MCF 10A (cell line): ENCODE measurements around the gene SELENOW. TPM values are rescaled to one million over a fixed set of nuclear protein-coding genes. Genes with fewer than 3 reads are reported as not detected.

Experiments
- BruUV-seq: library from RNA; stranded (reverse); fragments of 400-500 nt; replicated peaks from 2 replicates; lab custom pipeline; 2021; lab: Mats Ljungman, UMichigan
- CTCF ChIA-PET: fragments of 300-600 bp; sonication (Branson Sonifier 250); formaldehyde crosslinking; extraction: SDS; loops from one replicate; lab custom pipeline; 2021; ENCODE audit warnings: antibody characterized with exemption, inconsistent platforms; lab: Yijun Ruan, JAX
- POLR2A ChIA-PET: fragments of 300-600, 350-650 bp; sonication (Branson Sonifier 250); formaldehyde crosslinking; extraction: SDS; loops from one replicate; lab custom pipeline; 2020; ENCODE audit warnings: antibody characterized with exemption, inconsistent platforms; lab: Yijun Ruan, JAX
- DNase-seq: peaks from one replicate; pipeline ENCODE4 v3.0.0-alpha.2; 2018; ENCODE audit not compliant: unreplicated experiment
- H3K27ac Mint-ChIP-seq: one replicate; pipeline ENCODE4 v1.8.0; 2022; ENCODE audit warnings: mild to moderate bottlenecking, low read depth, mixed read lengths; ENCODE audit not compliant: unreplicated experiment
- H3K27me3 Mint-ChIP-seq: one replicate; pipeline ENCODE4 v1.8.0; 2022; ENCODE audit warnings: mixed read lengths; ENCODE audit not compliant: insufficient read depth, unreplicated experiment
- H3K36me3 Mint-ChIP-seq: one replicate; pipeline ENCODE4 v1.8.0; 2022; ENCODE audit warnings: mild to moderate bottlenecking, moderate library complexity, mixed read lengths; ENCODE audit not compliant: insufficient read depth, unreplicated experiment
- H3K4me1 Mint-ChIP-seq: one replicate; pipeline ENCODE4 v1.8.0; 2022; ENCODE audit warnings: mixed read lengths; ENCODE audit not compliant: insufficient read depth, unreplicated experiment
- H3K4me3 Mint-ChIP-seq: one replicate; pipeline ENCODE4 v1.8.0; 2022; ENCODE audit warnings: mild to moderate bottlenecking, moderate library complexity, mixed read lengths; ENCODE audit not compliant: unreplicated experiment
- H3K9me3 Mint-ChIP-seq: one replicate; pipeline ENCODE4 v1.8.0; 2022; ENCODE audit warnings: mixed read lengths; ENCODE audit not compliant: unreplicated experiment
- intact Hi-C: fragments of 100-400 bp; cut with micrococcal nuclease; formaldehyde crosslinking; loops from 2 replicates; pipeline ENCODE4 v1.14.1; 2022
- total RNA-seq: library from RNA; stranded (reverse); gene quantifications from 2 replicates; pipeline ENCODE4 v1.2.3, GENCODE V29; 2022
- TF ChIP-seq, protein P1 (sequence below): fragments of 200-600 bp; IDR thresholded peaks from one replicate; pipeline ENCODE4 v1.8.0; 2022; ENCODE audit warnings: antibody characterized with exemption, mild to moderate bottlenecking; ENCODE audit not compliant: unreplicated experiment

SELENOW gene
- total RNA-seq, 1 experiment from 2014 or later: 115 TPM

DNA sequence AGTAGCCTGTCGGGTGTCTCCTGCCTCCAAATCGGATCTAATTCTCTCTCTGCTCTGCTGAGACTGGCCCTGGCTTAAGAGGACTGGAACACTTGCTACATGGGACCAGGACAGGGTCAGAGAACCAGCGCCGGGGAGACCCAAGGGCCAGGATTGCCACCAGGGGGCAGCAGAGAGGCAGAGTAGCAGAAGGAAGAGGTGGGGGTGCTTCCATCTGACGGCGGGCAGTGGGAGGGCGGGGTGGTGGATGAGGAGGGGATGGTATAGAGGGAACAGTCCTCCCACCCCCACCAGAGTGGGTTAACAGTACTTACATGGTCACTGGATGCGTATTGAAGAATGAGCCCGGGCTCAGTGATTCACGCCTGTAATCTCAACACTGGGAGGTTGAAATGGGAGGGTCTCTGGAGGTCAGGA, 11.9 kb downstream of the SELENOW start:
- no peak overlapping the region for H3K4me3 Mint-ChIP-seq
- BruUV-seq: no TSS peak
- peak; percentile 82 for DNase-seq
- ChIA-PET POLR2A (interaction anchor here (0.7 to 1.1 kb wide), 2 partner anchors 78 to 442 kb away, joined by 3 to 4 read pairs; partner anchors contain the start of gene DHX34), CTCF (interaction anchor here (0.6 to 1.5 kb wide), 29 partner anchors 9 to 757 kb away, joined by 3 to 14 read pairs (median 3); partner anchors contain the start of genes SELENOW, SYNGR4 and TMEM143)
- TF ChIP-seq, protein P1, sequence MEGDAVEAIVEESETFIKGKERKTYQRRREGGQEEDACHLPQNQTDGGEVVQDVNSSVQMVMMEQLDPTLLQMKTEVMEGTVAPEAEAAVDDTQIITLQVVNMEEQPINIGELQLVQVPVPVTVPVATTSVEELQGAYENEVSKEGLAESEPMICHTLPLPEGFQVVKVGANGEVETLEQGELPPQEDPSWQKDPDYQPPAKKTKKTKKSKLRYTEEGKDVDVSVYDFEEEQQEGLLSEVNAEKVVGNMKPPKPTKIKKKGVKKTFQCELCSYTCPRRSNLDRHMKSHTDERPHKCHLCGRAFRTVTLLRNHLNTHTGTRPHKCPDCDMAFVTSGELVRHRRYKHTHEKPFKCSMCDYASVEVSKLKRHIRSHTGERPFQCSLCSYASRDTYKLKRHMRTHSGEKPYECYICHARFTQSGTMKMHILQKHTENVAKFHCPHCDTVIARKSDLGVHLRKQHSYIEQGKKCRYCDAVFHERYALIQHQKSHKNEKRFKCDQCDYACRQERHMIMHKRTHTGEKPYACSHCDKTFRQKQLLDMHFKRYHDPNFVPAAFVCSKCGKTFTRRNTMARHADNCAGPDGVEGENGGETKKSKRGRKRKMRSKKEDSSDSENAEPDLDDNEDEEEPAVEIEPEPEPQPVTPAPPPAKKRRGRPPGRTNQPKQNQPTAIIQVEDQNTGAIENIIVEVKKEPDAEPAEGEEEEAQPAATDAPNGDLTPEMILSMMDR: peak; percentile 84
- intact Hi-C loops: loop anchor here (1.0 kb wide), 1 partner anchor 73 kb away; no protein-coding TSS in a partner anchor
- H3K27ac Mint-ChIP-seq: no peak overlapping the region
- no peaks in the 10 kb centered on the region for H3K9me3 Mint-ChIP-seq
- peaks cover 4% of the 10 kb centered on the region for H3K36me3 Mint-ChIP-seq
- H3K4me1 Mint-ChIP-seq: peaks cover 9% of the 10 kb centered on the region
- no peaks in the 10 kb centered on the region for H3K27me3 Mint-ChIP-seq

- H3K4me3 Mint-ChIP-seq: no peak overlapping the region
- H3K4me1 Mint-ChIP-seq: peaks cover 9% of the 10 kb centered on the region
- CTCF ChIA-PET: interaction anchor here (0.6 to 1.9 kb wide), 5 partner anchors 8 to 71 kb away, joined by 3 to 9 read pairs (median 6); no protein-coding TSS in a partner anchor
Measured at GRCh38 chr19:47792616-47793015, 14.1 kb downstream of the SELENOW start.

GRCh38 chr19:47794526-47794925, 16.0 kb downstream of the SELENOW start:
- ChIA-PET POLR2A (no interaction called here), CTCF (interaction anchor here (0.7 to 1.1 kb wide), 2 partner anchors 69 to 626 kb away, joined by 4 to 5 read pairs; no protein-coding TSS in a partner anchor)
- no TSS peak for BruUV-seq
- no peaks in the 10 kb centered on the region for H3K36me3 Mint-ChIP-seq
- peaks cover 9% of the 10 kb centered on the region for H3K4me1 Mint-ChIP-seq
- DNase-seq: no peak
- TF ChIP-seq, protein P1: no peak
- no peaks in the 10 kb centered on the region for H3K27me3 Mint-ChIP-seq
- intact Hi-C loops: no loop called here
- no peaks in the 10 kb centered on the region for H3K9me3 Mint-ChIP-seq
- no peak overlapping the region for H3K27ac Mint-ChIP-seq
- H3K4me3 Mint-ChIP-seq: no peak overlapping the region

More at GRCh38 chr19:47792616-47793015, 14.1 kb downstream of the SELENOW start:
- POLR2A ChIA-PET: interaction anchor here (0.6 kb wide), 1 partner anchor 27 kb away, joined by 4 read pairs; no protein-coding TSS in a partner anchor
- DNase-seq: no peak
- intact Hi-C loops: no loop called here
- H3K9me3 Mint-ChIP-seq: no peaks in the 10 kb centered on the region
- BruUV-seq: no TSS peak
- H3K36me3 Mint-ChIP-seq: no peaks in the 10 kb centered on the region
- TF ChIP-seq, protein P1: no peak
- H3K27me3 Mint-ChIP-seq: no peaks in the 10 kb centered on the region
- no peak overlapping the region for H3K27ac Mint-ChIP-seq

DNA sequence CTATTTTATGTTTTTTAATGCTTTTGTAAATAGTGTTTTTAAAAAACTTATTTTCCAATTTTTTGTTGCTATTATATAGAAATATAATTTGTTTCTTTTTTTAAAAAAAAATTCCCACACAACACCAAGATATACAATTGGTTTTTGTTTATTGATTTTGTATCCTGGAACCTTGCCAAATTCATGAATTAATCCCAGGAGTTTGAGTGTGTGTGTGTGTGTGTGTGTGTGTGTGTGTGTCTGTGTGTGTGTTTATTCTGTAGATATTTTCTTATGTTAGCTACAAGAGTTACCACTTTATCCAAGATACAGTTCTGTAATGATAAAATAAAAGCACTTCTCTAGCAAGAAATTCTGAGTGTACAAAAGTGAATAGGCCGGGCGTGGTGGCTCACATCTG, 18.3 kb downstream of the SELENOW start:
- H3K9me3 Mint-ChIP-seq: no peaks in the 10 kb centered on the region
- H3K27me3 Mint-ChIP-seq: no peaks in the 10 kb centered on the region
- no peak for DNase-seq
- BruUV-seq: no TSS peak
- H3K4me1 Mint-ChIP-seq: no peaks in the 10 kb centered on the region
- H3K36me3 Mint-ChIP-seq: no peaks in the 10 kb centered on the region
- intact Hi-C loops: no loop called here
- POLR2A ChIA-PET: interaction anchor here (0.7 kb wide), 2 partner anchors 72 to 634 kb away, joined by 3 read pairs; no protein-coding TSS in a partner anchor
- CTCF ChIA-PET: interaction anchor here (0.5 to 2.0 kb wide), 6 partner anchors 11 to 549 kb away, joined by 3 to 7 read pairs (median 4); no protein-coding TSS in a partner anchor
- H3K27ac Mint-ChIP-seq: no peak overlapping the region
- H3K4me3 Mint-ChIP-seq: no peak overlapping the region
- TF ChIP-seq, protein P1: no peak
